ENCODE measurements around the gene PIGH.

PIGH gene

DNA sequence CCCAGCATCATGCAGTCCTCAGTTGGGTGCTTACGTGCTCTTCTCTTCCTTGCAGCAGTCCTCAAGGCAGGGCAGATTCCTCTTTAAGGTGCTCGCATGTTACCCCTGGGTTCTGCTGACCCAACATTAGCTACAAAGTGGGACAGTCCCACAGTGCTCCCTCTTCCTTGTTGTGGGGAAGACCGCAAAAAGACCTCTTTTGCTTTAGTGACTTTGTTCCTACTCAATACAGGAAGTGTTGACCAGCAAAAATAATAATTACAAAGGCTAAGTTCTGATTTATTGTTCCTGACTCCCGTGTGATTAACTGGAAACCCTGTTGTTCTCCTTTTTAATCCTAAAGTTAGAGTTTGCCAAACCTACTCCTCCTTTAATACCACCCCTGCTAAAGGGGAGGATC is 13.7 kb downstream of the PIGH start:
- WGBS (ENCODE audit: extremely low coverage, insufficient coverage, insufficient read length), result no CpG with 5 or more reads among the region's 4 CpGs
- Histone ChIP-seq H3K4me3 (ENCODE audit: low read depth, low read length) (no peak overlapping the region), H4K91ac (ENCODE audit: low read depth, low read length) (no peak overlapping the region), H3K27ac (ENCODE audit: low read depth, low read length) (no peak overlapping the region), H2BK5ac (ENCODE audit: low read depth, low read length, poor library complexity) (no peak overlapping the region), H4K12ac (ENCODE audit: low read depth, low read length) (no peak overlapping the region), H3K79me2 (ENCODE audit: control insufficient read depth, insufficient read depth, low read length, poor library complexity) (peaks cover 1% of the 10 kb centered on the region), H3K79me1 (ENCODE audit: low read length) (no peaks in the 10 kb centered on the region), H3K4me1 (ENCODE audit: control insufficient read depth in 1 of 2, insufficient read depth in 2 of 2, low read length in 2 of 2) (peaks cover 0 to 3% of the 10 kb centered on the region in 2 experiments), H3K36me3 (ENCODE audit: control insufficient read depth in 1 of 2, insufficient read depth in 2 of 2, low read length in 2 of 2) (peaks cover under 1 to 10% of the 10 kb centered on the region in 2 experiments), H2AFZ (ENCODE audit: insufficient read depth, low read length, poor library complexity) (no peak overlapping the region), H2BK12ac (ENCODE audit: low read length) (no peak overlapping the region), H3K4ac (ENCODE audit: low read depth, low read length) (no peak overlapping the region), H3K4me2 (ENCODE audit: low read length) (no peak overlapping the region), H3K14ac (ENCODE audit: low read length) (no peak overlapping the region), H2AK5ac (ENCODE audit: low read length) (no peak overlapping the region), H3K27me3 (ENCODE audit: insufficient read depth, low read length) (no peaks in the 10 kb centered on the region), H3K9me3 (ENCODE audit: insufficient read depth, low read depth, low read length) (peaks cover 2% of the 10 kb centered on the region), H3K9ac (ENCODE audit: low read length) (no peak overlapping the region), H3K23ac (ENCODE audit: low read length) (no peak overlapping the region), H3K18ac (ENCODE audit: low read length) (no peak overlapping the region), H4K8ac (ENCODE audit: low read depth, low read length) (no peak overlapping the region), H2BK120ac (ENCODE audit: insufficient read depth, low read length, poor library complexity) (no peak overlapping the region)
- no peak for DNase-seq

DNA sequence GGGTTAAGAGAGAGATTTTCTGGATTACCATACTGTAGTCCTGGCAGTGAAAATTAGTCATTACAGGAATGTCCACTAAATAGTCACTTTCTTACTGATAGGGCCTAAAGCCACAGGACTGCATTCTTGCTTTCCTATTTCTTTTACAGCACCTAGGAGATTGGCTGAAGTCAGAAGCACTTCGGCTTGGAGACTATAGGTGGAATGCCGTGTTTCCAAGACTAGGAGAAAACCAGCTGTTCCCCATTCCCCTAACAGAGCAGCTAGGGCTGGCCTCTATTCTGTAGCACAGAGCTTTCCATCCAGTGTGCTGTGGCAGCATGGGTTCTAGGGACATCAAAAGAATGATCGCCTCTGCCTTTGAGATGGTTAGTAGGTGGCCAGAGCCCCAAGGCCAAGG is 15.1 kb downstream of the PIGH start:
- H3K23ac ChIP-seq (ENCODE audit: low read length), result no peak overlapping the region
- no peak overlapping the region for H4K8ac ChIP-seq (ENCODE audit: low read depth, low read length)
- H3K9me3 ChIP-seq (ENCODE audit: insufficient read depth, low read depth, low read length), result peaks cover 2% of the 10 kb centered on the region
- H3K27me3 ChIP-seq (ENCODE audit: insufficient read depth, low read length), result no peaks in the 10 kb centered on the region
- no peak overlapping the region for H2BK5ac ChIP-seq (ENCODE audit: low read depth, low read length, poor library complexity)
- H3K4me3 ChIP-seq (ENCODE audit: low read depth, low read length), result no peak overlapping the region
- no peak overlapping the region for H4K91ac ChIP-seq (ENCODE audit: low read depth, low read length)
- H3K79me1 ChIP-seq (ENCODE audit: low read length), result no peaks in the 10 kb centered on the region
- peak overlapping the region; percentile 7 for H3K4me2 ChIP-seq (ENCODE audit: low read length)
- no peak overlapping the region for H3K27ac ChIP-seq (ENCODE audit: low read depth, low read length)
- H3K9ac ChIP-seq (ENCODE audit: low read length), result no peak overlapping the region
- no peak overlapping the region for H3K4ac ChIP-seq (ENCODE audit: low read depth, low read length)
- no peak overlapping the region for H2AFZ ChIP-seq (ENCODE audit: insufficient read depth, low read length, poor library complexity)
- no CpG with 5 or more reads among the region's 3 CpGs for WGBS (ENCODE audit: extremely low coverage, insufficient coverage, insufficient read length)
- no peak overlapping the region for H2BK120ac ChIP-seq (ENCODE audit: insufficient read depth, low read length, poor library complexity)
- peaks cover 1% of the 10 kb centered on the region for H3K79me2 ChIP-seq (ENCODE audit: control insufficient read depth, insufficient read depth, low read length, poor library complexity)
- peaks cover under 1 to 10% of the 10 kb centered on the region in 2 experiments for H3K36me3 ChIP-seq (ENCODE audit: control insufficient read depth in 1 of 2, insufficient read depth in 2 of 2, low read length in 2 of 2)
- H3K18ac ChIP-seq (ENCODE audit: low read length), result no peak overlapping the region
- peaks cover 0 to 3% of the 10 kb centered on the region in 2 experiments for H3K4me1 ChIP-seq (ENCODE audit: control insufficient read depth in 1 of 2, insufficient read depth in 2 of 2, low read length in 2 of 2)
- H4K12ac ChIP-seq (ENCODE audit: low read depth, low read length), result no peak overlapping the region
- no peak overlapping the region for H2BK12ac ChIP-seq (ENCODE audit: low read length)
- H3K14ac ChIP-seq (ENCODE audit: low read length), result no peak overlapping the region
- peak; percentile 74 to 91 for DNase-seq
- no peak overlapping the region for H2AK5ac ChIP-seq (ENCODE audit: low read length)

DNA sequence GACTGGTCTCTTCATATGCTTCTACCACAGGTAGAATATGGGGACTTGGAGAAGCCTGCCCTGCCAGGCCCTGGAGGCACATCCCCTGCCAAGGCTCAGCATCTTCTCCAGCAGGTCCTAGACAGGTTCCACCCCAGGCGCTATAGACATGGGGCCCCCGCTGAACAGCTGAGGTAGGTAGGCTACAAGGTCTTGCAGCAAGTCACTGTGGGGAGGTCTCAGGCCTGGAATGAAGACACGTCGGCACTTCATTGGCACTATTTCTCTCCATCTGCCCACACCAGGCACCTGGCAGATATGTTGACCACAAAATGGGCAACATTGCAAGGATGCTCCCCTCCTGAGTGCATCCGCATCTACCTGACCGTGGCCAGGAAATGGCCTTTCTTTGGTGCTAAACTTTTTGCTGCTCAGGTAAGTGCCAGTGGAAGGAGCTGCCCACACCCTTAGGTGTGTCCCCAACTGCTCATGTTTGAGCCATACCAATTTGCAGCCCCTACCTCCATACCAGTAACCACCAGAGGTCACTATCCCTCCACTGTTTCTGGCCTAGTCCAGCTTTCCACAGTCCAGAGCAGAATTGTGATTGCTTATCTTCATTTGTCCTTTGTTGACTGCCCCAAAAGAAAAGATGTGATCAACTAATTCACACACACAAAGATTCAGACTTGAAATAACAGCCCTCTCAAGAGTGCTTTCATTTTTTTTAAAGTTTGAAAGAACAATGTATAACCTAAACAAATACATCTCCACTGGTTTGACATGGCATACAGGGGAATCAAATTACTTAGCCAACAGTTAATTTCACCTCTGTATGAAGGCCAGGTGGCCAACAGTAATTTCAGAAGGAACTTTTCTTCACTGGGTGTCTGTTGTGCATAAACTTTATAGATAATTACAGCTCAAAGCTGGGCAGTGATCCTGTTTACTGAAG is 16.1 kb downstream of the PIGH start:
- no CpG with 5 or more reads among the region's 6 CpGs for WGBS (ENCODE audit: extremely low coverage, insufficient coverage, insufficient read length)
- Histone ChIP-seq H4K91ac (ENCODE audit: low read depth, low read length) (no peak overlapping the region), H2AFZ (ENCODE audit: insufficient read depth, low read length, poor library complexity) (no peak overlapping the region), H3K4ac (ENCODE audit: low read depth, low read length) (no peak overlapping the region), H2AK5ac (ENCODE audit: low read length) (no peak overlapping the region), H3K23ac (ENCODE audit: low read length) (no peak overlapping the region), H3K79me2 (ENCODE audit: control insufficient read depth, insufficient read depth, low read length, poor library complexity) (peaks cover 1% of the 10 kb centered on the region), H3K4me3 (ENCODE audit: low read depth, low read length) (no peak overlapping the region), H3K36me3 (ENCODE audit: control insufficient read depth in 1 of 2, insufficient read depth in 2 of 2, low read length in 2 of 2) (peaks cover 4 to 12% of the 10 kb centered on the region in 2 experiments), H3K4me2 (ENCODE audit: low read length) (no peak overlapping the region), H2BK5ac (ENCODE audit: low read depth, low read length, poor library complexity) (no peak overlapping the region), H3K27me3 (ENCODE audit: insufficient read depth, low read length) (no peaks in the 10 kb centered on the region), H3K9me3 (ENCODE audit: insufficient read depth, low read depth, low read length) (peaks cover 2% of the 10 kb centered on the region), H3K79me1 (ENCODE audit: low read length) (no peaks in the 10 kb centered on the region), H3K4me1 (ENCODE audit: control insufficient read depth in 1 of 2, insufficient read depth in 2 of 2, low read length in 2 of 2) (peaks cover 0 to 3% of the 10 kb centered on the region in 2 experiments), H3K9ac (ENCODE audit: low read length) (no peak overlapping the region), H3K27ac (ENCODE audit: low read depth, low read length) (no peak overlapping the region), H2BK12ac (ENCODE audit: low read length) (no peak overlapping the region), H3K18ac (ENCODE audit: low read length) (no peak overlapping the region), H4K12ac (ENCODE audit: low read depth, low read length) (no peak overlapping the region), H4K8ac (ENCODE audit: low read depth, low read length) (no peak overlapping the region), H2BK120ac (ENCODE audit: insufficient read depth, low read length, poor library complexity) (no peak overlapping the region), H3K14ac (ENCODE audit: low read length) (no peak overlapping the region)
- peak; percentile 35 to 77 for DNase-seq

DNA sequence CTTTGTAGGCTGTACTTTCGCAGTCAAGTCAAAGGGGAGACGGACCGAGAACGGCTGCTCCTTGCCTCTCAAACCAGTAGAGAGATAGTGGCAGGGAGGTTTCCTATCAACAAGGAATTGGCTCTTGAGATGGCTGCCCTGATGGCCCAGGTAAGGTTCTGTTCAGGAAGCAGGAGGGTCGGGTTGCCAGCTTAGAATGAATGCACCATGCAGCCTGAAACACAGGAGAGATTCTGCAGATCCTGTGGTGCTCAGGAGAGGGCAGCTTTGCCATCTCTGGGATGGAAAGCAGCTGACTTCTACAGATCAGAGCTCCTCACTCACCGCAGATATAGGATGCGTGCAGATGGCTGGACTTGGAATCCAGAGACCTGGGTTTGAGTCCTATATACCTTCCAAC is 18.0 kb downstream of the PIGH start:
- no CpG with 5 or more reads among the region's 7 CpGs for WGBS (ENCODE audit: extremely low coverage, insufficient coverage, insufficient read length)
- no peak overlapping the region for H3K27ac ChIP-seq (ENCODE audit: low read depth, low read length)
- H4K8ac ChIP-seq (ENCODE audit: low read depth, low read length), result no peak overlapping the region
- no peak overlapping the region for H2AK5ac ChIP-seq (ENCODE audit: low read length)
- H3K4me3 ChIP-seq (ENCODE audit: low read depth, low read length), result no peak overlapping the region
- H3K27me3 ChIP-seq (ENCODE audit: insufficient read depth, low read length), result no peaks in the 10 kb centered on the region
- no peaks in the 10 kb centered on the region for H3K4me1 ChIP-seq (ENCODE audit: control insufficient read depth in 1 of 2, insufficient read depth in 2 of 2, low read length in 2 of 2)
- no peak overlapping the region for H3K4ac ChIP-seq (ENCODE audit: low read depth, low read length)
- H3K9ac ChIP-seq (ENCODE audit: low read length), result no peak overlapping the region
- no peak overlapping the region for H2BK12ac ChIP-seq (ENCODE audit: low read length)
- no peak overlapping the region for H2BK5ac ChIP-seq (ENCODE audit: low read depth, low read length, poor library complexity)
- peaks cover 4 to 13% of the 10 kb centered on the region in 2 experiments for H3K36me3 ChIP-seq (ENCODE audit: control insufficient read depth in 1 of 2, insufficient read depth in 2 of 2, low read length in 2 of 2)
- no peak overlapping the region for H3K18ac ChIP-seq (ENCODE audit: low read length)
- no peaks in the 10 kb centered on the region for H3K79me2 ChIP-seq (ENCODE audit: control insufficient read depth, insufficient read depth, low read length, poor library complexity)
- no peak overlapping the region for H2BK120ac ChIP-seq (ENCODE audit: insufficient read depth, low read length, poor library complexity)
- H4K12ac ChIP-seq (ENCODE audit: low read depth, low read length), result no peak overlapping the region
- no peaks in the 10 kb centered on the region for H3K79me1 ChIP-seq (ENCODE audit: low read length)
- peaks cover 2% of the 10 kb centered on the region for H3K9me3 ChIP-seq (ENCODE audit: insufficient read depth, low read depth, low read length)
- no peak overlapping the region for H3K23ac ChIP-seq (ENCODE audit: low read length)
- no peak overlapping the region for H2AFZ ChIP-seq (ENCODE audit: insufficient read depth, low read length, poor library complexity)
- H3K14ac ChIP-seq (ENCODE audit: low read length), result no peak overlapping the region
- no peak for DNase-seq
- H4K91ac ChIP-seq (ENCODE audit: low read depth, low read length), result no peak overlapping the region
- no peak overlapping the region for H3K4me2 ChIP-seq (ENCODE audit: low read length)

Measured in trophoblast cell (in vitro differentiated cells and primary cell).